IMR-90 (cell line): ENCODE results near the gene GLO1. TPM values are rescaled to one million over a fixed set of nuclear protein-coding genes. Genes with fewer than 3 reads are reported as not detected.

Experiments used
- ATAC-seq: fragments of 200-7000 bp; cut with Tn5 transposase; 2 replicates; pipeline ENCODE4 v1.9.1; 2020; ENCODE audit warnings: low read depth, mild to moderate bottlenecking, moderate library complexity
- BruUV-seq: library from RNA; stranded (reverse); fragments of 400-500 nt; replicated peaks from 2 replicates; lab custom pipeline; 2021; lab: Mats Ljungman, UMichigan
- CTCF ChIA-PET: fragments of 300-600 bp; formaldehyde crosslinking; extraction: SDS; loops from one replicate; lab custom pipeline; 2021; ENCODE audit warnings: antibody characterized with exemption; lab: Yijun Ruan, JAX
- POLR2A ChIA-PET: fragments of 300-600 bp; sonication (Branson Sonifier 250); formaldehyde crosslinking; loops from one replicate; lab custom pipeline; 2022; ENCODE audit warnings: antibody characterized with exemption; ENCODE audit not compliant: unreplicated experiment; lab: Charles Lee
- DNase-seq: peaks from one replicate; pipeline ENCODE4 v3.0.0; 2013
- H2AFZ ChIP-seq: replicated peaks from 2 replicates; pipeline ENCODE3; 2013; ENCODE audit warnings: low read length, mild to moderate bottlenecking; ENCODE audit not compliant: poor library complexity
- H2AK5ac ChIP-seq: 2 replicates; pipeline ENCODE4 v1.6.1; 2013; ENCODE audit warnings: low read depth, low read length, inconsistent platforms
- H2AK9ac ChIP-seq: replicated peaks from 2 replicates; pipeline ENCODE3; 2013; ENCODE audit warnings: mild to moderate bottlenecking, low read depth, low read length, moderate library complexity; ENCODE audit not compliant: poor library complexity
- H2BK120ac ChIP-seq: 2 replicates; pipeline ENCODE4 v1.6.1; 2013; ENCODE audit warnings: low read depth, low read length, inconsistent platforms
- H2BK15ac ChIP-seq: 3 replicates; pipeline ENCODE4 v1.6.1; 2013; ENCODE audit warnings: low read depth, low read length, inconsistent platforms
- H2BK20ac ChIP-seq: 2 replicates; pipeline ENCODE4 v1.6.1; 2013; ENCODE audit warnings: low read depth, mild to moderate bottlenecking, inconsistent platforms, low read length, moderate library complexity
- H2BK5ac ChIP-seq: 2 replicates; pipeline ENCODE4 v1.6.1; 2013; ENCODE audit warnings: mild to moderate bottlenecking, low read depth, low read length, inconsistent platforms; ENCODE audit not compliant: poor library complexity, severe bottlenecking
- H3K14ac ChIP-seq: replicated peaks from 2 replicates; pipeline ENCODE4 v1.6.1; 2013; ENCODE audit warnings: low read depth, low read length, inconsistent platforms
- H3K18ac ChIP-seq: 2 replicates; pipeline ENCODE4 v1.6.1; 2013; ENCODE audit warnings: low read depth, low read length, control low read depth
- H3K23ac ChIP-seq: 2 replicates; pipeline ENCODE4 v1.6.1; 2013; ENCODE audit warnings: low read depth, low read length, inconsistent platforms
- H3K27ac ChIP-seq: 2 replicates; pipeline ENCODE4 v1.5.1; 2013; ENCODE audit warnings: mild to moderate bottlenecking, control low read depth, low read length; ENCODE audit not compliant: insufficient read depth
- H3K27me3 ChIP-seq: 2 replicates; pipeline ENCODE4 v1.6.1; 2013; ENCODE audit warnings: low read length; ENCODE audit not compliant: control insufficient read depth, insufficient read depth
- H3K36me3 ChIP-seq: 2 replicates; pipeline ENCODE4 v1.6.1; 2013; ENCODE audit warnings: low read length, mixed read lengths; ENCODE audit not compliant: control insufficient read depth, insufficient read depth
- H3K4ac ChIP-seq: 2 replicates; pipeline ENCODE4 v1.6.1; 2013; ENCODE audit warnings: low read depth, low read length, inconsistent platforms
- H3K4me1 ChIP-seq: 2 replicates; pipeline ENCODE4 v1.6.1; 2013; ENCODE audit warnings: low read length, mixed read lengths; ENCODE audit not compliant: control insufficient read depth, insufficient read depth
- H3K4me2 ChIP-seq: 2 replicates; pipeline ENCODE4 v1.6.1; 2013; ENCODE audit warnings: low read depth, mild to moderate bottlenecking, control low read depth, low read length, moderate library complexity
- H3K4me3 ChIP-seq: 2 replicates; pipeline ENCODE4 v1.5.1; 2013; ENCODE audit warnings: low read depth, mild to moderate bottlenecking, control low read depth, low read length, moderate library complexity; ENCODE audit not compliant: insufficient read depth
- H3K56ac ChIP-seq: 2 replicates; pipeline ENCODE4 v1.6.1; 2013; ENCODE audit warnings: low read length, inconsistent platforms; ENCODE audit not compliant: insufficient read depth; ENCODE audit errors: extremely low read depth
- H3K79me1 ChIP-seq, 2 experiments: 2 replicates each; pipeline ENCODE4 v1.6.1; 2013; ENCODE audit warnings: low read length in 2 of 2, inconsistent platforms in 1 of 2, low read depth in 1 of 2
- H3K9ac ChIP-seq: 2 replicates; pipeline ENCODE4 v1.6.1; 2013; ENCODE audit warnings: low read depth, low read length, control low read depth
- H3K9me1 ChIP-seq: 2 replicates; pipeline ENCODE4 v1.6.1; 2013; ENCODE audit warnings: low read length, inconsistent platforms; ENCODE audit not compliant: insufficient read depth
- H3K9me3 ChIP-seq: 2 replicates; pipeline ENCODE4 v1.6.1; 2013; ENCODE audit warnings: low read length; ENCODE audit not compliant: control insufficient read depth, insufficient read depth
- H4K20me1 ChIP-seq: 2 replicates; pipeline ENCODE4 v1.6.1; 2013; ENCODE audit warnings: low read length, inconsistent platforms; ENCODE audit not compliant: insufficient read depth
- H4K5ac ChIP-seq: 2 replicates; pipeline ENCODE4 v1.6.1; 2013; ENCODE audit warnings: mild to moderate bottlenecking, low read depth, low read length, control low read depth
- H4K8ac ChIP-seq, 2 experiments: 2 replicates each; pipeline ENCODE4 v1.6.1; 2013; ENCODE audit warnings: low read depth in 2 of 2, low read length in 2 of 2, control low read depth in 1 of 2, inconsistent platforms in 1 of 2
- H4K91ac ChIP-seq: 2 replicates; pipeline ENCODE4 v1.6.1; 2013; ENCODE audit warnings: low read depth, low read length, inconsistent platforms; ENCODE audit not compliant: insufficient read depth
- BHLHE40 ChIP-seq: fragments of 150-350 bp; IDR thresholded peaks from 2 replicates; pipeline ENCODE4 v1.6.1; 2016; ENCODE audit warnings: mild to moderate bottlenecking, low read depth, low read length
- CEBPB ChIP-seq: IDR thresholded peaks from 2 replicates; pipeline ENCODE4 v1.6.1; 2012; ENCODE audit warnings: low read depth, low read length, improper control_type of control experiment
- CHD1 ChIP-seq: IDR thresholded peaks from 2 replicates; pipeline ENCODE4 v1.6.1; 2012; ENCODE audit warnings: low read depth, low read length, improper control_type of control experiment
- FOS ChIP-seq: fragments of 150-350 bp; IDR thresholded peaks from 2 replicates; pipeline ENCODE4 v1.6.1; 2016; ENCODE audit warnings: low read depth, low read length
- MAFK ChIP-seq: IDR thresholded peaks from 2 replicates; pipeline ENCODE4 v1.6.1; 2012; ENCODE audit warnings: low read depth, low read length, improper control_type of control experiment
- MAZ ChIP-seq: IDR thresholded peaks from 2 replicates; pipeline ENCODE4 v1.6.1; 2012; ENCODE audit warnings: low read depth, mild to moderate bottlenecking, low read length, improper control_type of control experiment, moderate library complexity, borderline replicate concordance
- MXI1 ChIP-seq: IDR thresholded peaks from 2 replicates; pipeline ENCODE4 v1.6.1; 2012; ENCODE audit warnings: low read depth, mild to moderate bottlenecking, low read length, moderate library complexity, borderline replicate concordance
- NFE2L2 ChIP-seq: fragments of 150-350 bp; IDR thresholded peaks from 2 replicates; pipeline ENCODE4 v1.6.1; 2016; ENCODE audit warnings: low read depth, mild to moderate bottlenecking, low read length
- POLR2A ChIP-seq: IDR thresholded peaks from 2 replicates; pipeline ENCODE4 v1.6.1; 2012; ENCODE audit warnings: mild to moderate bottlenecking, low read depth, low read length
- RAD21 ChIP-seq: IDR thresholded peaks from 2 replicates; pipeline ENCODE4 v1.6.1; 2012; ENCODE audit warnings: low read length, improper control_type of control experiment
- RCOR1 ChIP-seq: IDR thresholded peaks from 2 replicates; pipeline ENCODE4 v1.6.1; 2012; ENCODE audit warnings: mild to moderate bottlenecking, low read length, improper control_type of control experiment; ENCODE audit not compliant: insufficient replicate concordance
- RFX5 ChIP-seq: IDR thresholded peaks from 2 replicates; pipeline ENCODE4 v1.8.0; 2012; ENCODE audit warnings: low read depth, mild to moderate bottlenecking, low read length, moderate library complexity
- SMC3 ChIP-seq: fragments of 150-350 bp; IDR thresholded peaks from 2 replicates; pipeline ENCODE4 v1.6.1; 2016; ENCODE audit warnings: low read depth, mild to moderate bottlenecking, antibody characterized with exemption, low read length, moderate library complexity
- dilution Hi-C: fragments of 300-500 bp; cut with HindIII; formaldehyde crosslinking; loops from one replicate; pipeline ENCODE4 v1.14.3; 2018; ENCODE audit warnings: low sequenced_read_pairs; ENCODE audit not compliant: unreplicated experiment
- in situ Hi-C: fragments of 300-500 bp; cut with MboI; formaldehyde crosslinking; loops from 3 replicates; pipeline ENCODE4 v1.14.3; 2019; ENCODE audit warnings: low sequenced_read_pairs, inconsistent platforms, mixed read lengths
- intact Hi-C: fragments of 100-400 bp; cut with micrococcal nuclease; formaldehyde crosslinking; loops from 2 replicates; pipeline ENCODE4 v1.10.0; 2022
- polyA plus RNA-seq, 3 experiments: library from polyadenylated mRNA; depleted of rRNA; stranded (reverse); fragments of >200 nt; gene quantifications; 2 replicates each; pipeline ENCODE4 v1.2.3, GENCODE V29; 2012; ENCODE audit warnings: low replicate concordance in 1 of 3
- total RNA-seq: library from RNA; depleted of rRNA; stranded (reverse); fragments of >200 nt; gene quantifications from 2 replicates; pipeline ENCODE4 v1.2.3, GENCODE V29; 2012
- TF ChIP-seq, protein P1 (sequence below): fragments of 150-350 bp; IDR thresholded peaks from 2 replicates; pipeline ENCODE4 v1.6.1; 2017; ENCODE audit warnings: mild to moderate bottlenecking, antibody characterized with exemption, low read length, low read depth
- TF ChIP-seq, protein P2 (sequence below): fragments of 150-350 bp; IDR thresholded peaks from 2 replicates; pipeline ENCODE4 v1.6.1; 2016; ENCODE audit warnings: low read depth, mild to moderate bottlenecking, low read length, moderate library complexity, borderline replicate concordance
- TF ChIP-seq, protein P3 (sequence below): conservative IDR thresholded peaks from 2 replicates; pipeline ENCODE4 v1.5.1; 2012; ENCODE audit warnings: mild to moderate bottlenecking, low read depth, low read length, improper control_type of control experiment

GLO1 gene
- total and polyA plus RNA-seq, 2 of the 4 experiments (the other 2 are of a cell fraction) = 65.1 to 111 TPM

DNA sequence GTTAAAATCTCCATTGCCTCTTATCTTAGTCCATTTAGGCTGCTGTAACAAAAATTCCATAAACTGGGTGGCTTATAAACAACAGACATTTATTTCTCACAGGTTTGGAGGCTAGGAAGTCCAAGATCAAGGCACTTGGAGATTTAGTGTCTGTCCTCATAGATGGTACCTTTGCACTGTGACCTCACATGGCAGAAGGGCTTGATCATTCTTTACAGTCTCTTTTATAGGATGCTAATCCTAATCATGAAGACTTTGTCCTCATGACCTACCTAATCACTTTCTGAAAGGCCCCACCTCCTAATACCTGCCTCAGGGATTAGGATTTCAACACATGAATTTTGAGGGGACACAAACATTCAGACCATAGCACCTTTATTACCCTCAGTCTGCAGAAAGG, 6.6 kb downstream of the GLO1 start:
- Histone ChIP-seq H3K4ac (no peak overlapping the region), H3K4me3 (no peak overlapping the region)

More for the DNA sequence above, 6.6 kb downstream of the GLO1 start:
- no peak for ATAC-seq
- Histone ChIP-seq H3K23ac (no peak overlapping the region), H3K56ac (no peak overlapping the region), H2BK15ac (no peak overlapping the region), H2BK5ac (no peak overlapping the region), H2BK120ac (no peak overlapping the region), H3K27me3 (no peaks in the 10 kb centered on the region), H2AK5ac (no peak overlapping the region), H3K36me3 (0 out of 2 replicates have a peak, but pooled peaks cover 3% of the 10 kb centered on the region), H3K27ac (no peak overlapping the region), H3K9me1 (no peaks in the 10 kb centered on the region), H4K91ac (no peak overlapping the region), H4K5ac (no peak overlapping the region), H3K79me1 (peaks cover 6 to 27% of the 10 kb centered on the region in 2 experiments; a peak in 3 of 4 replicates), H2BK20ac (no peak overlapping the region), H3K9me3 (peaks cover 5% of the 10 kb centered on the region; the same call in 1 of the 2 replicates), H3K4me2 (no peak overlapping the region), H3K9ac (no peak overlapping the region), H3K14ac (no peak overlapping the region), H3K18ac (no peak overlapping the region), H2AK9ac (no peak overlapping the region), H4K20me1 (peaks cover 8% of the 10 kb centered on the region; the same call in 1 of the 2 replicates), H4K8ac (no peak overlapping the region), H2AFZ (no peak overlapping the region), H3K4me1 (no peaks in the 10 kb centered on the region)
- intact Hi-C loops (no loop called here), dilution Hi-C loops (no loop called here), in situ Hi-C loops (no loop called here)
- CTCF ChIA-PET = no interaction called here
- no TSS peak for BruUV-seq
- DNase-seq = no peak
- TF ChIP-seq POLR2A = no peak
- no peak for TF ChIP-seq BHLHE40
- no peak for TF ChIP-seq MAZ
- TF ChIP-seq MXI1 = no peak
- no peak for TF ChIP-seq FOS
- TF ChIP-seq, protein P1, sequence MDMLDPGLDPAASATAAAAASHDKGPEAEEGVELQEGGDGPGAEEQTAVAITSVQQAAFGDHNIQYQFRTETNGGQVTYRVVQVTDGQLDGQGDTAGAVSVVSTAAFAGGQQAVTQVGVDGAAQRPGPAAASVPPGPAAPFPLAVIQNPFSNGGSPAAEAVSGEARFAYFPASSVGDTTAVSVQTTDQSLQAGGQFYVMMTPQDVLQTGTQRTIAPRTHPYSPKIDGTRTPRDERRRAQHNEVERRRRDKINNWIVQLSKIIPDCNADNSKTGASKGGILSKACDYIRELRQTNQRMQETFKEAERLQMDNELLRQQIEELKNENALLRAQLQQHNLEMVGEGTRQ = no peak
- no peak for TF ChIP-seq MAFK
- no peak for TF ChIP-seq NFE2L2
- no peak for TF ChIP-seq RCOR1
- no peak for TF ChIP-seq RFX5
- no peak for TF ChIP-seq CEBPB
- TF ChIP-seq, protein P2, sequence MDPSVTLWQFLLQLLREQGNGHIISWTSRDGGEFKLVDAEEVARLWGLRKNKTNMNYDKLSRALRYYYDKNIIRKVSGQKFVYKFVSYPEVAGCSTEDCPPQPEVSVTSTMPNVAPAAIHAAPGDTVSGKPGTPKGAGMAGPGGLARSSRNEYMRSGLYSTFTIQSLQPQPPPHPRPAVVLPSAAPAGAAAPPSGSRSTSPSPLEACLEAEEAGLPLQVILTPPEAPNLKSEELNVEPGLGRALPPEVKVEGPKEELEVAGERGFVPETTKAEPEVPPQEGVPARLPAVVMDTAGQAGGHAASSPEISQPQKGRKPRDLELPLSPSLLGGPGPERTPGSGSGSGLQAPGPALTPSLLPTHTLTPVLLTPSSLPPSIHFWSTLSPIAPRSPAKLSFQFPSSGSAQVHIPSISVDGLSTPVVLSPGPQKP = no peak
- TF ChIP-seq SMC3 = no peak
- TF ChIP-seq, protein P3, sequence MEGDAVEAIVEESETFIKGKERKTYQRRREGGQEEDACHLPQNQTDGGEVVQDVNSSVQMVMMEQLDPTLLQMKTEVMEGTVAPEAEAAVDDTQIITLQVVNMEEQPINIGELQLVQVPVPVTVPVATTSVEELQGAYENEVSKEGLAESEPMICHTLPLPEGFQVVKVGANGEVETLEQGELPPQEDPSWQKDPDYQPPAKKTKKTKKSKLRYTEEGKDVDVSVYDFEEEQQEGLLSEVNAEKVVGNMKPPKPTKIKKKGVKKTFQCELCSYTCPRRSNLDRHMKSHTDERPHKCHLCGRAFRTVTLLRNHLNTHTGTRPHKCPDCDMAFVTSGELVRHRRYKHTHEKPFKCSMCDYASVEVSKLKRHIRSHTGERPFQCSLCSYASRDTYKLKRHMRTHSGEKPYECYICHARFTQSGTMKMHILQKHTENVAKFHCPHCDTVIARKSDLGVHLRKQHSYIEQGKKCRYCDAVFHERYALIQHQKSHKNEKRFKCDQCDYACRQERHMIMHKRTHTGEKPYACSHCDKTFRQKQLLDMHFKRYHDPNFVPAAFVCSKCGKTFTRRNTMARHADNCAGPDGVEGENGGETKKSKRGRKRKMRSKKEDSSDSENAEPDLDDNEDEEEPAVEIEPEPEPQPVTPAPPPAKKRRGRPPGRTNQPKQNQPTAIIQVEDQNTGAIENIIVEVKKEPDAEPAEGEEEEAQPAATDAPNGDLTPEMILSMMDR = no peak
- no peak for TF ChIP-seq CHD1
- TF ChIP-seq RAD21 = no peak
- POLR2A ChIA-PET = no interaction called here
